MM.1S (cell line): ENCODE data around the gene ECI2.

Experiments
- DNase-seq: peaks from one replicate; pipeline ENCODE4 v3.0.0-alpha.2; 2015
- H2AFZ ChIP-seq: fragments of 300-600 bp; sonication (generic); 2 replicates; pipeline ENCODE4 v1.6.0; 2016; ENCODE audit warnings: antibody characterized with exemption, low read length
- H3F3A ChIP-seq: fragments of 300-600 bp; sonication (generic); 2 replicates; pipeline ENCODE4 v1.6.1; 2016; ENCODE audit warnings: mild to moderate bottlenecking, antibody characterized with exemption, low read length, moderate library complexity, mixed read lengths; ENCODE audit not compliant: insufficient read depth
- H3K27ac ChIP-seq: fragments of 300-600 bp; sonication (generic); 2 replicates; pipeline ENCODE4 v1.5.1; 2016; ENCODE audit warnings: mild to moderate bottlenecking, low read length
- H3K27me3 ChIP-seq: fragments of 300-600 bp; sonication (generic); replicated peaks from 2 replicates; pipeline ENCODE4 v1.6.0; 2016; ENCODE audit warnings: low read length; ENCODE audit not compliant: insufficient read depth
- H3K36me3 ChIP-seq: fragments of 300-600 bp; sonication (generic); replicated peaks from 2 replicates; pipeline ENCODE4 v1.6.1; 2016; ENCODE audit warnings: mild to moderate bottlenecking, low read length, mixed read lengths; ENCODE audit not compliant: insufficient read depth
- H3K4me1 ChIP-seq: fragments of 300-600 bp; sonication (generic); 2 replicates; pipeline ENCODE4 v1.6.1; 2016; ENCODE audit warnings: low read length, mixed read lengths
- H3K4me2 ChIP-seq: fragments of 300-600 bp; sonication (generic); 2 replicates; pipeline ENCODE4 v1.6.0; 2016; ENCODE audit warnings: low read depth, low read length
- H3K4me3 ChIP-seq: fragments of 300-600 bp; sonication (generic); 2 replicates; pipeline ENCODE4 v1.5.1; 2016; ENCODE audit warnings: low read length, mixed read lengths
- H3K79me2 ChIP-seq: fragments of 300-600 bp; sonication (generic); 2 replicates; pipeline ENCODE4 v1.6.1; 2016; ENCODE audit warnings: mixed run types, low read length, mixed read lengths
- H3K9ac ChIP-seq: fragments of 300-600 bp; sonication (generic); 2 replicates; pipeline ENCODE4 v1.6.1; 2016; ENCODE audit warnings: low read length, mixed read lengths
- H3K9me2 ChIP-seq: fragments of 300-600 bp; sonication (generic); replicated peaks from 2 replicates; pipeline ENCODE4 v1.6.1; 2016; ENCODE audit warnings: mild to moderate bottlenecking, low read length, mixed read lengths; ENCODE audit not compliant: insufficient read depth
- H3K9me3 ChIP-seq: fragments of 300-600 bp; sonication (generic); replicated peaks from 2 replicates; pipeline ENCODE4 v1.6.1; 2016; ENCODE audit warnings: mild to moderate bottlenecking, low read length, mixed read lengths; ENCODE audit not compliant: insufficient read depth
- H4K20me1 ChIP-seq: fragments of 300-600 bp; sonication (generic); 2 replicates; pipeline ENCODE4 v1.6.1; 2016; ENCODE audit warnings: mild to moderate bottlenecking, low read length, moderate library complexity, mixed read lengths; ENCODE audit not compliant: insufficient read depth
- EZH2 ChIP-seq: fragments of 300-600 bp; sonication (generic); optimal IDR thresholded peaks from 2 replicates; pipeline ENCODE3; 2017; ENCODE audit warnings: low read depth, mild to moderate bottlenecking, antibody characterized with exemption, low read length, mixed read lengths
- EZH2phosphoT487 ChIP-seq: fragments of 300-600 bp; sonication (generic); IDR thresholded peaks from 2 replicates; pipeline ENCODE4 v1.6.1; 2018; ENCODE audit warnings: antibody characterized with exemption, low read length
- TF ChIP-seq, protein P1 (sequence below): fragments of 300-600 bp; sonication (generic); IDR thresholded peaks from 2 replicates; pipeline ENCODE4 v1.5.1; 2016; ENCODE audit warnings: antibody characterized with exemption, low read length, mixed read lengths

Gene ECI2

DNA sequence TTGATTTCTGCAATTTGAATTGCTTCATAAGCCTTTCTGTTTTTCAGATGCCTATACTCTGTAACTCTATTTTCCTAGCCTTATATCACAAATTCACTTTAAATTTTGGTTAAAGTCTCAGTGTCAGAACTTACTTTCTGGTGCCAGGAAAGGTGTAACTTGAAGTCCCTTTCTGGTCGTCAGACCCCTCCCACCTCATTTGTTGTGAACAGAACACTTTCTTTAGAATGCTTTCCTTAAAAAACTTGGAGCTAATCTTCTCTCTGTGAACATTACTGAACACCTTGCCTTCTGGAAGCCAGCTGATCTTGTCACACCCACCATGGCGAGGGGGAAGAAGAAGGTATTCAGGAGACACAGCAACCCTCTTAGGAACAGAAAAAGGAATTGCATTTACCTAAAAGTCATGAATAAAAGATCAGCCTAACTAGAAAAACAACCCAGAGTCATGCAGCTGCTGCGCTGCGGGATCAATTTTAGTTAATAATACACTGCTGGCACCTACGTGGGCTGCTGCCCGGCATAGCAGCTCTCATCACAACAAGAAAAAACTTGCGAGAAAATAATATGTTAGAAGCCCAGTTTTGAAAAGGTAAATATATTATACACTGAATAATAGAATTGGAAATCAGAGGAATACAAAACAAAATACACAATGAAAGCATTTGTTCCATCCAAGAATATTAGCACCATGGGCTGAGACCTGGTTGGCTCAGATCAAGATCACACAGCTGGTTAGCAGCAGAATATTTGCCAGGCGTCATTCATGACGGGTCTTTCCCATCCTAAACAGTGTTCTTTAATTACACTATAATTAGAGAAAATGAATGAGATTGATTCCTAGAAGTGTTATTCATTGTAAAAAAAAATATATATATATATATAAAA, 50.7 kb downstream of the ECI2 start:
- Histone ChIP-seq H3K9me3 (no peaks in the 10 kb centered on the region), H2AFZ (no peak overlapping the region), H3K79me2 (no peaks in the 10 kb centered on the region), H3K27me3 (no peaks in the 10 kb centered on the region), H4K20me1 (no peaks in the 10 kb centered on the region), H3K4me3 (no peak overlapping the region), H3F3A (no peaks in the 10 kb centered on the region), H3K9me2 (no peaks in the 10 kb centered on the region), H3K4me2 (no peak overlapping the region), H3K36me3 (no peaks in the 10 kb centered on the region), H3K4me1 (no peaks in the 10 kb centered on the region), H3K9ac (no peak overlapping the region), H3K27ac (no peak overlapping the region)
- no peak for DNase-seq
- TF ChIP-seq, protein P1, sequence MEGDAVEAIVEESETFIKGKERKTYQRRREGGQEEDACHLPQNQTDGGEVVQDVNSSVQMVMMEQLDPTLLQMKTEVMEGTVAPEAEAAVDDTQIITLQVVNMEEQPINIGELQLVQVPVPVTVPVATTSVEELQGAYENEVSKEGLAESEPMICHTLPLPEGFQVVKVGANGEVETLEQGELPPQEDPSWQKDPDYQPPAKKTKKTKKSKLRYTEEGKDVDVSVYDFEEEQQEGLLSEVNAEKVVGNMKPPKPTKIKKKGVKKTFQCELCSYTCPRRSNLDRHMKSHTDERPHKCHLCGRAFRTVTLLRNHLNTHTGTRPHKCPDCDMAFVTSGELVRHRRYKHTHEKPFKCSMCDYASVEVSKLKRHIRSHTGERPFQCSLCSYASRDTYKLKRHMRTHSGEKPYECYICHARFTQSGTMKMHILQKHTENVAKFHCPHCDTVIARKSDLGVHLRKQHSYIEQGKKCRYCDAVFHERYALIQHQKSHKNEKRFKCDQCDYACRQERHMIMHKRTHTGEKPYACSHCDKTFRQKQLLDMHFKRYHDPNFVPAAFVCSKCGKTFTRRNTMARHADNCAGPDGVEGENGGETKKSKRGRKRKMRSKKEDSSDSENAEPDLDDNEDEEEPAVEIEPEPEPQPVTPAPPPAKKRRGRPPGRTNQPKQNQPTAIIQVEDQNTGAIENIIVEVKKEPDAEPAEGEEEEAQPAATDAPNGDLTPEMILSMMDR, result no peak
- no peak for TF ChIP-seq EZH2
- no peak for TF ChIP-seq EZH2phosphoT487

DNA sequence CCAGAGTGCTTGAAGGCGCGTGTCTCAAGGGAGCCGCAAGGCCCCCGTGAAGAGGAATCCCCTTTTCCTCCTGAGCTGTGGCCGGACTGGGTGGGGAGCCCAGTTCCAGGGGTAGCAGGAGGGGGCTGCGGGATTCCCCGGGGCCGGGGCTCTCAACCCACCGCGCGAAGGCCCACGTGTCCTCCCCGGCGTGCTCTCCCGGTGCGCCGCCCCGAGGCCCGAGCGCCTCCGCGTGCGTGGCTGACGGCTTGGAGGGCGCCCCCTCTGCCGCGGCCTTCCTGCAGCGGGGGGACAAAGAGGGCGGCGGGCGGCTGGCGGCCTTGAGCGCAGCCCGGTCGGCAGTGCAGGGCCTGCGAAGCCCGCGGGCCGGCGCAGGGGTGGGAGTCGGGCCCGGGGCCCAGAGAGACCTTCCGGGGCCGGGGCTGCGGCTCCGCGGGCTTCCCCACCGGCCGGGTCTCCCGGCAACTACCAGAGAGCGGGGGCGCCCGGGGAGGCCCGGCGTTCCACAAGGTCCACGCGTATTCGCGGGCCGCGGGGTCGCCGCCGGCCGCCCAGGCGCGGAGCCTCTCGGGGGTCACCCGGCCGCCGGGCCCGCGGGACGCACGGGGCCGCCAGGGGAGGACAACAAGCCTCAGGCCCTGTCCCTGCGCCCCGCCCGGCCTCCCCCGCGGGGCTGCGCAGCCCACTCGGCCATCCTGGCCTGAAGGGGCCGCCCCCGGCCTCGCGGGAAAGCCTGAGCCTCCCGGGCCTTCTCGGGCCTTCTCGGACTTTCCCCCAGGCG, 56.5 kb downstream of the ECI2 start, which contains the start of gene FAM217A:
FAM217A (minus strand) TSS at position 447 of the 781 bp plus-strand sequence. CDS start 1,723 bp downstream, outside the sequence.
- H3K9ac ChIP-seq, result no peak within 1 kb of the TSS
- no peak within 1 kb of the TSS for H2AFZ ChIP-seq
- H3K9me3 ChIP-seq, result no peaks in the 10 kb centered on the region
- no peaks in the 10 kb centered on the region for H3K4me1 ChIP-seq
- H3K27me3 ChIP-seq, result no peaks in the 10 kb centered on the region
- H4K20me1 ChIP-seq, result no peaks in the 10 kb centered on the region
- no peak within 1 kb of the TSS for H3K27ac ChIP-seq
- no peaks in the 10 kb centered on the region for H3K36me3 ChIP-seq
- DNase-seq, result no peak
- no peaks in the 10 kb centered on the region for H3K9me2 ChIP-seq
- H3F3A ChIP-seq, result no peaks in the 10 kb centered on the region
- TF ChIP-seq, protein P1, result no peak
- TF ChIP-seq EZH2phosphoT487 (no peak), EZH2 (no peak)
- H3K79me2 ChIP-seq, result no peaks in the 10 kb centered on the region
- no peak within 1 kb of the TSS for H3K4me3 ChIP-seq
- no peak within 1 kb of the TSS for H3K4me2 ChIP-seq

DNA sequence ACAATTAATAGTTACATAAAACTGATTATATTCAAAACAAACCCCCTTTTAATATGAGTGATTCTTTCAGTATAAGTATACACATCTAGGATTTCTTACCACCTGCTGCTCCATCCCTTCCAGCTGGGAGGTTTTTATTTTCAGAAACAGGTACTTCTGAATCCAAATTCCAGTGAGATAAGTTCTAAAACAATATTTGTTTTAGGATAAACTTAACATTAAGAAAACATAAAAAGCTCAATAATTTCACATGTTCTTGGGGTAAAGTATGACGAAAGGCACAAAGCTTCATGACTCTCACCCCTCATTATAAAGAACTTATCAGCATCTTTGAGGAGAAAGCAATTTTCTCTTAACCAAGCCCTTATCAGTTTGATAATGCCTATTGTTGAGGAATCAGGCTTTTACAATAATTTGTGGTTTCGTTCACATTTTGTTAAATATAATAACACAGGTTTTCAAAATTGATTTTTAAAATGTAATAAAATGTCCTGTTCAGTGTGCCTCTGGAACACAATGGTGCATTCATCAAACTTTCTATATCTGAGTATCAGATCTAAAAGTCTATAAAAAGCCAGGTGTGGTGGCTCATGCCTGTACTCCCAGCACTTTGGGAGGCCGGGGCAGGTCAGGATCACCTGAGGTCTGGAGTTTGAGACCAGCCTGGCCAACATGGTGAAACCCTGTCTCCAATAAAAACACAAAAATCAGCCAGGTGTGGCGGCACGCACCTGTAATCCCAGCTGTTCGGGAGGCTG, 60.7 kb downstream of the ECI2 start:
- Histone ChIP-seq H3F3A (no peaks in the 10 kb centered on the region), H3K36me3 (no peaks in the 10 kb centered on the region), H3K9me2 (no peaks in the 10 kb centered on the region), H3K4me2 (no peak overlapping the region), H3K79me2 (no peaks in the 10 kb centered on the region), H3K27ac (no peak overlapping the region), H4K20me1 (no peaks in the 10 kb centered on the region), H3K9me3 (no peaks in the 10 kb centered on the region), H2AFZ (no peak overlapping the region), H3K4me3 (no peak overlapping the region), H3K4me1 (no peaks in the 10 kb centered on the region), H3K27me3 (no peaks in the 10 kb centered on the region), H3K9ac (no peak overlapping the region)
- TF ChIP-seq, protein P1, result no peak
- TF ChIP-seq EZH2phosphoT487, result no peak
- no peak for TF ChIP-seq EZH2
- no peak for DNase-seq
